GM12891 (cell line): Measurements from ENCODE around the gene HJURP.
A peak's percentile ranks its signal among the peaks of the same experiment; 100 is the strongest.

Source experiments
- DNase-seq: peaks from one replicate; pipeline ENCODE4 v3.0.0; 2011; ENCODE audit warnings: low spot score; ENCODE audit not compliant: insufficient read length
- FAIRE-seq: peaks from 2 replicates; lab custom pipeline; 2011; peaks lifted over from hg19 to GRCh38; lab: Jason Lieb, UNC
- PAX5 ChIP-seq: IDR thresholded peaks from 2 replicates; pipeline ENCODE4 v1.6.1; 2011; ENCODE audit warnings: low read length, moderate library complexity, mild to moderate bottlenecking; ENCODE audit not compliant: insufficient read depth, severe bottlenecking
- POLR2A ChIP-seq: IDR thresholded peaks from 2 replicates; pipeline ENCODE4 v1.6.1; 2011; ENCODE audit warnings: low read depth, low read length, control low read depth
- POLR2AphosphoS5 ChIP-seq: IDR thresholded peaks from 2 replicates; pipeline ENCODE4 v1.6.1; 2011; ENCODE audit warnings: low read depth, low read length, control low read depth
- POU2F2 ChIP-seq: IDR thresholded peaks from 2 replicates; pipeline ENCODE4 v1.6.1; 2011; ENCODE audit warnings: low read depth, mild to moderate bottlenecking, control low read depth, low read length, moderate library complexity
- SPI1 ChIP-seq: IDR thresholded peaks from 2 replicates; pipeline ENCODE4 v1.6.1; 2011; ENCODE audit warnings: low read depth, low read length, control low read depth
- TAF1 ChIP-seq: IDR thresholded peaks from 2 replicates; pipeline ENCODE4 v1.6.1; 2011; ENCODE audit warnings: low read depth, low read length, control low read depth

The HJURP gene

DNA sequence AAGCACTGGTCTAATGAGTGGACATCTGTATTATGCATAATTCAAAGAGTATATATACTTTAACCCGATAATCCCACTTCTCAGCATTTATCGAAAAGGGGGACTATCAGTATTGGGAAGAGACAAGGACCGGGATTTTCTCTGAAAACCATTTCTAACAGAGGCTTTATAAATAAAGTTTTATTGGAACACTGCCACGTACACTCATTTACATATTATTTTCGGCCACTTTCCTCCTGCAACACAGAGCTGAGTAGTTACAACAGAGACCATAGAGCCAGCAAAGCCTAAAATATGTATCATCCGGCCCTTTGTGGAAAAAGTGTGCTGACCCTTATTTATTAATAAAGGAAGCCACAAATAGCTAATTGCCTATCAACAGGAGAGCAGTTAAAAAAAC, 3.2 kb downstream of the HJURP start:
- no peak for FAIRE-seq
- DNase-seq: no peak
- TF ChIP-seq POU2F2 (no peak), PAX5 (no peak), POLR2AphosphoS5 (no peak), TAF1 (no peak), POLR2A (no peak), SPI1 (no peak)

DNA sequence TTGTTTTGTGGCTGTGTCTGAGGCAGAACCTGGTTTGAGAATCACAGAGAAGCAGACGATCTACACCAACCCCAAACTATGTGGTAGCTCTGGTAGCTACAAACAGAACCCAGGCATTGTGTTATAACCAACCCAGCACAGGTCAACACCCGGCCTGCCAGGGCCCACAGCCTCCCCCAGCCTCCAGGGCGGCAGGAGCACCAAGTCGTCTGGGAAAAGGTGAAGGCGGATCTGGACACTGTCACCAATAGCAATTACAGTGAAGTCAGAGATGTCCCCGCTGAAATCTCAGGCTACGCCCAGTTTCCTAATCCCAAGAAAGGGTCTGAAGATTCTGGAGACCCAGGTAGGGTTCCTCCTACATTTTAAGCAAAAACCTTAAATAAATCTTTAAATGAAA, 3.6 kb downstream of the HJURP start:
- DNase-seq (no peak), FAIRE-seq (no peak)
- no peak for TF ChIP-seq POLR2A
- TF ChIP-seq TAF1: no peak
- TF ChIP-seq SPI1: no peak
- TF ChIP-seq POLR2AphosphoS5: no peak
- no peak for TF ChIP-seq POU2F2
- TF ChIP-seq PAX5: no peak

GRCh38 chr2:233849607-233850271, 4.6 kb downstream of the HJURP start:
- DNase-seq (no peak), FAIRE-seq (no peak)
- TF ChIP-seq POLR2A (no peak), POLR2AphosphoS5 (no peak), PAX5 (no peak), TAF1 (no peak), SPI1 (no peak), POU2F2 (no peak)

DNA sequence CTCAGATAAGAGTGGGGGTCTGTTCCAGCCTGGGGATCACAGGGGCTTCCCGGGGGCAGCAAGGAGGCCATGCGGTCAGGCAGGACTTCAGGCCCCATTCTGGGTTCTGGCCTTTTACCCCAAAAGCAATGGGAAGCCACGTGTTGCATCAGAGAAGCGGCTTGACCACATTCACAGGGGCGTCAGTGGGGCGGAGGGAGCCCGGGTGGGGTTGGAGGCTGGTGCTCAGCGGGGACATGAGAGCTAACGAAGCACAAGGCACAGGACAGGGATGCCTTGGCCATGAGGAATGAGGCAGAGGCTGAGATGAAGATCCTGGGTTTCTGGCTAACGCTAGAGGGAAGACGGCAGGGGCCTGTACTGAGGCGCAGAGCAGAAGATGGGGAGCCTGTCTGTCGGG, 6.1 kb downstream of the HJURP start:
- TF ChIP-seq TAF1 (no peak), PAX5 (no peak), SPI1 (no peak), POLR2A (no peak), POU2F2 (no peak), POLR2AphosphoS5 (no peak)
- DNase-seq (no peak), FAIRE-seq (no peak)

DNA sequence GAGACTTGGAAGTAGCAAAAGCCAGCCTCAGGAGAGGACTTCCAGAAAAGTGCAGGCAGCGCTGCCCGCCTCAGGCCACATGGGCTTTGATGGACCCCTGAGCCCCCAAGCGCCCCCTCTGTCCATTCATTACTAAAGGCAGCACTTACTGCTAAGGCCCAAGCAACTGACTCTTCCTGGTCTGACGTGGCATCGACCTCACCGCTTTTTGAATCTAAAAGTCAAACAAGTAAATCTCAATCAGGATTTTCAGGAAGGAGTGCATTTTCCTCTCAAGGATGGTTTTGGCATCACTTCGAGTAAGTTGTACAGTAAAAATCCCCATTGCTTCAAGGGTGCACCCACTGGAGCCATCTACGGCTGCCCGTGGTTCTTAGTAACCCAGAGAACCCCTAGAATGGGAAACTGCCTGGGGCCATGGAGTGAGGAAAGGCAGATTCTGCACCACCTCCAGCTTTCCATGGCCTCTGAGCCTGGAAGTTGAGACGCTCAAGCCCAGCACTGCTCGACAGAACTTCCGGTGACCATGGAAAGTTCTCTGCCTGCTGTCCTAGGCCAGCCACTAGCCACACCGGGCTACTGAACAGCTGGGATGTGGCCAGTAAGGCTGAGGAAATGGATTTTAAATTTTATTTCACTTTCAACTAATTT, 7.0 kb downstream of the HJURP start:
- DNase-seq (no peak), FAIRE-seq (no peak)
- TF ChIP-seq TAF1: no peak
- TF ChIP-seq PAX5: no peak
- no peak for TF ChIP-seq POLR2A
- no peak for TF ChIP-seq POU2F2
- no peak for TF ChIP-seq POLR2AphosphoS5
- no peak for TF ChIP-seq SPI1

GRCh38 chr2:233846387-233847247, 7.7 kb downstream of the HJURP start:
- DNase-seq (no peak), FAIRE-seq (no peak)
- TF ChIP-seq POLR2A: no peak
- peak; percentile 50 for TF ChIP-seq SPI1

- peak; percentile 38; the same call in 1 of the 2 replicates for TF ChIP-seq SPI1
- TF ChIP-seq PAX5: no peak
- no peak for TF ChIP-seq POU2F2
- TF ChIP-seq POLR2A: no peak
- DNase-seq (no peak), FAIRE-seq (no peak)
These were observed 8.9 kb downstream of the HJURP start for GRCh38 chr2:233845301-233846060.

- no peak for DNase-seq
- no peak for FAIRE-seq
- no peak for TF ChIP-seq POLR2A
- no peak for TF ChIP-seq POLR2AphosphoS5
- no peak for TF ChIP-seq TAF1
- TF ChIP-seq PAX5: no peak
- no peak for TF ChIP-seq SPI1
- TF ChIP-seq POU2F2: no peak
These were observed 9.5 kb downstream of the HJURP start for GRCh38 chr2:233844836-233845235.
